GM12864 (cell line): ENCODE results near the gene DGCR8.

Source experiments
- DNase-seq: peaks from one replicate; pipeline ENCODE4 v3.0.0-alpha.2; 2011; ENCODE audit warnings: low read depth
- H3K4me3 ChIP-seq: 2 replicates; pipeline ENCODE4 v1.5.1; 2011; ENCODE audit warnings: mild to moderate bottlenecking, low read depth, low read length, control low read depth
- CTCF ChIP-seq: IDR thresholded peaks from 2 replicates; pipeline ENCODE4 v1.5.1; 2011; ENCODE audit warnings: low read depth, mild to moderate bottlenecking, moderate library complexity, low read length, control low read depth, inconsistent platforms; ENCODE audit errors: missing control alignments

DGCR8 gene

GRCh38 chr22:20142711-20143621 is 62.9 kb downstream of the DGCR8 start:
- DNase-seq = no peak
- no peak for TF ChIP-seq CTCF
- H3K4me3 ChIP-seq = no peak overlapping the region

GRCh38 chr22:20143883-20144665 is 64.0 kb downstream of the DGCR8 start:
- DNase-seq = no peak
- no peak for TF ChIP-seq CTCF
- no peak overlapping the region for H3K4me3 ChIP-seq

- no peak for TF ChIP-seq CTCF
- no peak overlapping the region for H3K4me3 ChIP-seq
- DNase-seq = no peak
Measured at GRCh38 chr22:20145206-20145831, 65.3 kb downstream of the DGCR8 start.

GRCh38 chr22:20145832-20146223 is 65.8 kb downstream of the DGCR8 start:
- TF ChIP-seq CTCF = no peak
- DNase-seq = no peak
- no peak overlapping the region for H3K4me3 ChIP-seq

- no peak for TF ChIP-seq CTCF
- DNase-seq = no peak
- H3K4me3 ChIP-seq = no peak overlapping the region
Measured at GRCh38 chr22:20146777-20147176, 66.7 kb downstream of the DGCR8 start.

GRCh38 chr22:20147237-20147988 is 67.4 kb downstream of the DGCR8 start:
- no peak for DNase-seq
- no peak overlapping the region for H3K4me3 ChIP-seq

More at GRCh38 chr22:20147237-20147988, 67.4 kb downstream of the DGCR8 start:
- no peak for TF ChIP-seq CTCF
